ENCODE measurements around the gene LHFPL4. TPM values are rescaled to one million over a fixed set of nuclear protein-coding genes. Genes with fewer than 3 reads are reported as not detected.
A peak's percentile ranks its signal among the peaks of the same experiment; 100 is the strongest.
"Not testable (repeated sequence)": the region's sequence is repeated elsewhere in the genome, so short reads cannot be mapped to it uniquely, and the experiment has no call there.

Gene LHFPL4
- total RNA-seq (not detected), polyA plus RNA-seq (not detected)
- long read RNA-seq, donor 1 = 0 reads
- long read RNA-seq, donor 2 = 0 reads

GRCh38 chr3:9553021-9553947 is at the start of gene LHFPL4:
LHFPL4 (minus strand) TSS chr3:9553822; CDS start chr3:9552679, 1,143 bp downstream.
- Histone ChIP-seq H3K4me1 (peaks cover 0 to 6% (median 2%) of the 10 kb centered on the region in 6 donors), H3K27ac (no peak within 1 kb of the TSS), H3K9me3 (no peaks in the 10 kb centered on the region), H3K36me3 (no peaks in the 10 kb centered on the region), H3K27me3 (replicated peaks in 1 of 7) (peaks cover 0 to 72% (median 35%) of the 10 kb centered on the region in 7 donors), H3K4me3 (peak within 1 kb of the TSS in 1 of 8 donors; percentile 51)
- intact Hi-C loops (cut with DNase I; ENCODE audit: low total_unique reads) = no loop called here
- TF ChIP-seq, protein P1, sequence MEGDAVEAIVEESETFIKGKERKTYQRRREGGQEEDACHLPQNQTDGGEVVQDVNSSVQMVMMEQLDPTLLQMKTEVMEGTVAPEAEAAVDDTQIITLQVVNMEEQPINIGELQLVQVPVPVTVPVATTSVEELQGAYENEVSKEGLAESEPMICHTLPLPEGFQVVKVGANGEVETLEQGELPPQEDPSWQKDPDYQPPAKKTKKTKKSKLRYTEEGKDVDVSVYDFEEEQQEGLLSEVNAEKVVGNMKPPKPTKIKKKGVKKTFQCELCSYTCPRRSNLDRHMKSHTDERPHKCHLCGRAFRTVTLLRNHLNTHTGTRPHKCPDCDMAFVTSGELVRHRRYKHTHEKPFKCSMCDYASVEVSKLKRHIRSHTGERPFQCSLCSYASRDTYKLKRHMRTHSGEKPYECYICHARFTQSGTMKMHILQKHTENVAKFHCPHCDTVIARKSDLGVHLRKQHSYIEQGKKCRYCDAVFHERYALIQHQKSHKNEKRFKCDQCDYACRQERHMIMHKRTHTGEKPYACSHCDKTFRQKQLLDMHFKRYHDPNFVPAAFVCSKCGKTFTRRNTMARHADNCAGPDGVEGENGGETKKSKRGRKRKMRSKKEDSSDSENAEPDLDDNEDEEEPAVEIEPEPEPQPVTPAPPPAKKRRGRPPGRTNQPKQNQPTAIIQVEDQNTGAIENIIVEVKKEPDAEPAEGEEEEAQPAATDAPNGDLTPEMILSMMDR (IDR thresholded peaks at IDR 0.05 in 8 of 11, conservative IDR thresholded peaks at IDR 0.05 in 3 of 11) = no peak
- TF ChIP-seq POLR2AphosphoS5 (IDR thresholded peaks at IDR 0.05) (no peak), POLR2A (IDR thresholded peaks at IDR 0.05) (no peak)
- DNase-seq = peak; percentile 37
- WGBS, 5 donors = 6 to 13% (median 7%) methylated on average over 28 to 75 of the region's 75 CpGs

DNA sequence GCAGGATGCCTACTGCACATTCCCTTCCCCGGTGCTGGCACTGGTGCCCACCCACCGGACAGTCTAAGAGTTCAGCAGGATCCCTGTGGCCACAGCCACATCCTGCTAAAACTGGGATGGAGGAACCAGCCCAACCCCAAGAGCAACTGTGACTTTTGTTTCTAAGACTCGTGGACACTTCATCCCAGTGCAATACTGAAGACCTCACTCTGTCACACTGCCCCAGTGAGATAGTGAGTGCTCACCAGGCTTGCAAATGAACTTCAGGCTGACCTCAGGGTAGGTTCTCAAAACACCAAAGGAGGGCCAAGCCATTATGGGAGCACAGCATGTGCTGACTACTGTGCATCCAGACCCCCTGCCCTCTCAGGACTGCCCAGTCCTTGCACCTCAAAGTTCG is 49.0 kb upstream of the LHFPL4 start:
- Histone ChIP-seq H3K36me3 (no peaks in the 10 kb centered on the region), H3K27me3 (replicated peaks in 1 of 7) (peaks cover 0 to 76% (median 14%) of the 10 kb centered on the region in 7 donors), H3K4me3 (no peak overlapping the region), H3K4me1 (peaks cover 0 to 12% (median 8%) of the 10 kb centered on the region in 6 donors), H3K9me3 (peaks cover 0 to 30% (median 22%) of the 10 kb centered on the region in 8 donors), H3K27ac (no peak overlapping the region)
- no peak for DNase-seq
- TF ChIP-seq, protein P1 (IDR thresholded peaks at IDR 0.05 in 8 of 11, conservative IDR thresholded peaks at IDR 0.05 in 3 of 11) = no peak
- TF ChIP-seq POLR2A (IDR thresholded peaks at IDR 0.05) (no peak), POLR2AphosphoS5 (IDR thresholded peaks at IDR 0.05) (no peak)
- 71 to 90% (median 75%) methylated on average over 4 of the region's 4 CpGs for WGBS, 5 donors
- intact Hi-C loops (cut with DNase I; ENCODE audit: low total_unique reads) = no loop called here

GRCh38 chr3:9601006-9601581 is 47.5 kb upstream of the LHFPL4 start:
- WGBS, 5 donors = 68 to 82% (median 75%) methylated on average over 22 to 24 of the region's 24 CpGs
- H3K4me3 ChIP-seq = peak overlapping the region in 3 of 8 donors; percentile 7 to 54 (median 27)

DNA sequence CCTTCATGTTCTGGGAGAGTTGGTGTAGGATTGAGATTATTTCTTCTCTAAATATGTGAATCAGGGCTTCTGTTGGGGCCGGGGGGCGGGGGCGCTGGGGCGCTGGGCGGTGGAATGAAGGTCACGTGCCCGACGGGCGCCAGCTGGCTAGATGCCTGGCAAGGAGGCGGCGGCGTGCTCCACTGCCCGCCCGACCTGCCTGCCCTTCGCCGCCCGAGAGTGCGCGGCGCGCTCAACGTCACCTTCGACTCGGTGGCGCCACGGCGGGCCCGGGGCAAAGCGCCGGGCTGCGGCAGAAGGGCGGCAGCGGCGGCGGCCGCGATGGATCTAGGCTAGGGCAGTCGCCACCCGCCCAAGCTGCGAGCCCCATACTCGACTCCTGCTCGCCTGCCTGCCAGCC is 47.0 kb upstream of the LHFPL4 start:
- Histone ChIP-seq H3K36me3 (no peaks in the 10 kb centered on the region), H3K27me3 (replicated peaks in 1 of 7) (peaks cover 0 to 71% (median 14%) of the 10 kb centered on the region in 7 donors), H3K4me3 (peak overlapping the region in 3 of 8 donors; percentile 7 to 54 (median 27)), H3K27ac (no peak overlapping the region), H3K4me1 (peaks cover 0 to 12% (median 8%) of the 10 kb centered on the region in 6 donors), H3K9me3 (peaks cover 0 to 14% (median 11%) of the 10 kb centered on the region in 8 donors)
- DNase-seq = no peak
- intact Hi-C loops (cut with DNase I; ENCODE audit: low total_unique reads) = no loop called here
- TF ChIP-seq, protein P1 (IDR thresholded peaks at IDR 0.05 in 8 of 11, conservative IDR thresholded peaks at IDR 0.05 in 3 of 11) = no peak
- peak in 1 of 3 donors; percentile 11 for TF ChIP-seq POLR2AphosphoS5 (IDR thresholded peaks at IDR 0.05)
- WGBS, 5 donors = 5 to 20% (median 8%) methylated on average over 11 to 42 of the region's 42 CpGs

More at GRCh38 chr3:9601006-9601581, 47.5 kb upstream of the LHFPL4 start:
- intact Hi-C loops (cut with DNase I; ENCODE audit: low total_unique reads); DNase-seq; H3K36me3 ChIP-seq; H3K27ac ChIP-seq: not testable (repeated sequence)
- Histone ChIP-seq H3K27me3 (replicated peaks in 1 of 7) (peaks cover 0 to 74% (median 14%) of the 10 kb centered on the region in 7 donors), H3K9me3 (peaks cover 0 to 19% (median 16%) of the 10 kb centered on the region in 8 donors), H3K4me1 (peaks cover 0 to 12% (median 8%) of the 10 kb centered on the region in 6 donors)
